ENCODE data around the gene AMY2B. TPM values are rescaled to one million over a fixed set of nuclear protein-coding genes. Genes with fewer than 3 reads are reported as not detected.
"Not testable (repeated sequence)": the region's sequence is repeated elsewhere in the genome, so short reads cannot be mapped to it uniquely, and the experiment has no call there.

Gene AMY2B
- total and polyA plus RNA-seq, 2 donors (not counting 1 experiment from before 2014, with no cell fraction given) = 32.6 to 43.8 TPM

DNA sequence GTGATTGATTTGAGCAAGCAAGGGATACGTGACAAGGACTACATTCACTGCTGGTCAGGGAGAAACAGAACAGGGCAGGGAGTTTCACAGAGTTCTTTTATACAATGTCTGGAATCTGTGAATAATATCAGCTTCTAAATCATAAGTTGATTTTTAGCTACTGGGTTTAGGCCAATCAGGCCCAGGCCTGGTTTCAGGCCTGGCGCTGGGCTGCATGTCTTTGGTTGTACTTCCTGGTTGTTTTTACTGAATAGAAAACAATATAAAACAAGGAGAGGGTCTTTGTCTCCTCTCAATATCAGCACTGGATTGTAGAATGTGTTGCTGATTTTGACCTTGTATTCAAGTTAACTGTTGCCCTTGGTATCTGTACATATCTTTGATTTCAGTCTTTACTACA lies 45.0 kb downstream of the AMY2B start:
- Histone ChIP-seq H3K9ac (ENCODE audit: low read length) (no peak overlapping the region), H3K4me2 (replicated peaks; ENCODE audit: low read depth, low read length, poor library complexity, severe bottlenecking) (no peak overlapping the region), H2AFZ (ENCODE audit: insufficient read depth, low read depth, low read length, poor library complexity, severe bottlenecking) (no peak overlapping the region), H3K27me3 (replicated peaks in 1 of 4; ENCODE audit: control extremely low read depth in 1 of 4, control insufficient read depth in 3 of 4, insufficient read depth in 4 of 4, low read length in 3 of 4) (no peaks in the 10 kb centered on the region), H4K20me1 (ENCODE audit: control insufficient read depth, insufficient read depth, low read length, poor library complexity, severe bottlenecking) (no peaks in the 10 kb centered on the region), H3K36me3 (replicated peaks in 1 of 2; ENCODE audit: control extremely low read depth in 1 of 2, control insufficient read depth in 1 of 2, extremely low read depth in 1 of 2, insufficient read depth in 2 of 2, low read length in 1 of 2) (no peaks in the 10 kb centered on the region), H3K27ac (ENCODE audit: low read length in 2 of 2) (no peak overlapping the region), H3K79me2 (ENCODE audit: control insufficient read depth, insufficient read depth, low read length) (no peaks in the 10 kb centered on the region), H3K4me3 (ENCODE audit: control extremely low read depth in 1 of 5, extremely low read depth in 1 of 5, insufficient read depth in 1 of 5, low read depth in 2 of 5, low read length in 4 of 5) (no peak overlapping the region), H3K4me1 (ENCODE audit: control insufficient read depth in 2 of 2, insufficient read depth in 2 of 2, low read length in 2 of 2) (no peaks in the 10 kb centered on the region), H3K9me3 (ENCODE audit: control extremely low read depth in 1 of 3, control insufficient read depth in 2 of 3, insufficient read depth in 1 of 3, low read length in 2 of 3) (no peaks in the 10 kb centered on the region)
- ChIA-PET POLR2A (no interaction called here), CTCF (no interaction called here)
- no peak for TF ChIP-seq EZH2 (IDR thresholded peaks at IDR 0.05; ENCODE audit: borderline replicate concordance, insufficient read depth, low read depth, low read length, poor library complexity, severe bottlenecking)
- TF ChIP-seq, protein P1, sequence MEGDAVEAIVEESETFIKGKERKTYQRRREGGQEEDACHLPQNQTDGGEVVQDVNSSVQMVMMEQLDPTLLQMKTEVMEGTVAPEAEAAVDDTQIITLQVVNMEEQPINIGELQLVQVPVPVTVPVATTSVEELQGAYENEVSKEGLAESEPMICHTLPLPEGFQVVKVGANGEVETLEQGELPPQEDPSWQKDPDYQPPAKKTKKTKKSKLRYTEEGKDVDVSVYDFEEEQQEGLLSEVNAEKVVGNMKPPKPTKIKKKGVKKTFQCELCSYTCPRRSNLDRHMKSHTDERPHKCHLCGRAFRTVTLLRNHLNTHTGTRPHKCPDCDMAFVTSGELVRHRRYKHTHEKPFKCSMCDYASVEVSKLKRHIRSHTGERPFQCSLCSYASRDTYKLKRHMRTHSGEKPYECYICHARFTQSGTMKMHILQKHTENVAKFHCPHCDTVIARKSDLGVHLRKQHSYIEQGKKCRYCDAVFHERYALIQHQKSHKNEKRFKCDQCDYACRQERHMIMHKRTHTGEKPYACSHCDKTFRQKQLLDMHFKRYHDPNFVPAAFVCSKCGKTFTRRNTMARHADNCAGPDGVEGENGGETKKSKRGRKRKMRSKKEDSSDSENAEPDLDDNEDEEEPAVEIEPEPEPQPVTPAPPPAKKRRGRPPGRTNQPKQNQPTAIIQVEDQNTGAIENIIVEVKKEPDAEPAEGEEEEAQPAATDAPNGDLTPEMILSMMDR (IDR thresholded peaks at IDR 0.05) = no peak
- WGBS (ENCODE audit: insufficient coverage) = no CpG with 5 or more reads among the region's 2 CpGs
- intact Hi-C loops (cut with micrococcal nuclease) = no loop called here
- Mint-ChIP-seq H3K4me3 (no peak overlapping the region), H3K9me3 (ENCODE audit: insufficient read depth) (no peaks in the 10 kb centered on the region), H3K27me3 (no peaks in the 10 kb centered on the region), H3K27ac (no peak overlapping the region), H3K4me1 (no peaks in the 10 kb centered on the region)
- ATAC-seq (ENCODE audit: low read depth) = no peak
- no peak for DNase-seq

DNA sequence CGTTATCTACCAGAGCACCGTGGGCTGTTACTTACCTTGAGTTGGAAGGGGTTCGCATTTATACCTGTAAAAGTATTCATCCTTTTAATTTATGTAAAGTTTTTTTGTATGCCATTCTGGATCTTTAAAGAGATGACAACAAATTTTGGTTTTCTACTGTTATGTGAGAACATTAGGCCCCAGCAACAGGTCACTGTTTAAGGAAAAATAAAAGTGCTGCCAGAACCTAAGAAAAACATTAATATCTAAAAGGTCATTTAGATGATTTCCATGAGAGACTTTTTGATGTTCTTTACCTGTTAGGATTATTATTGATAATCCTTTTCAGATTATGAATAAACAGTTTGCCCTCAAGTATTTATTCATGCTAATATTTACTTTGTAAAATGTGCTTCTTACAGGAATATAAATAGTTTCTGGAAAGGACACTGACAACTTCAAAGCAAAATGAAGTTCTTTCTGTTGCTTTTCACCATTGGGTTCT lies 45.6 kb downstream of the AMY2B start, which contains the start of gene AMY2A:
AMY2A (plus strand) TSS at position 434 of the 484 bp plus-strand sequence; CDS start at position 448, 14 bp downstream.
- H3K27me3 Mint-ChIP-seq; H2AFZ ChIP-seq (ENCODE audit: insufficient read depth, low read depth, low read length, poor library complexity, severe bottlenecking); H3K4me1 ChIP-seq (ENCODE audit: control insufficient read depth in 2 of 2, insufficient read depth in 2 of 2, low read length in 2 of 2); H3K9me3 Mint-ChIP-seq (ENCODE audit: insufficient read depth); CTCF ChIA-PET; H3K4me2 ChIP-seq (replicated peaks; ENCODE audit: low read depth, low read length, poor library complexity, severe bottlenecking); H3K9me3 ChIP-seq (ENCODE audit: control extremely low read depth in 1 of 3, control insufficient read depth in 2 of 3, insufficient read depth in 1 of 3, low read length in 2 of 3); H3K4me1 Mint-ChIP-seq; POLR2A ChIA-PET; H3K9ac ChIP-seq (ENCODE audit: low read length); H4K20me1 ChIP-seq (ENCODE audit: control insufficient read depth, insufficient read depth, low read length, poor library complexity, severe bottlenecking); H3K4me3 Mint-ChIP-seq; H3K27ac ChIP-seq (ENCODE audit: low read length in 2 of 2); intact Hi-C loops (cut with micrococcal nuclease); ATAC-seq (ENCODE audit: low read depth); H3K4me3 ChIP-seq (ENCODE audit: control extremely low read depth in 1 of 5, extremely low read depth in 1 of 5, insufficient read depth in 1 of 5, low read depth in 2 of 5, low read length in 4 of 5); H3K27me3 ChIP-seq (replicated peaks in 1 of 4; ENCODE audit: control extremely low read depth in 1 of 4, control insufficient read depth in 3 of 4, insufficient read depth in 4 of 4, low read length in 3 of 4); H3K27ac Mint-ChIP-seq; H3K79me2 ChIP-seq (ENCODE audit: control insufficient read depth, insufficient read depth, low read length); H3K36me3 ChIP-seq (replicated peaks in 1 of 2; ENCODE audit: control extremely low read depth in 1 of 2, control insufficient read depth in 1 of 2, extremely low read depth in 1 of 2, insufficient read depth in 2 of 2, low read length in 1 of 2); DNase-seq: not testable (repeated sequence)
- no CpG with 5 or more reads among the region's 3 CpGs for WGBS (ENCODE audit: insufficient coverage)

DNA sequence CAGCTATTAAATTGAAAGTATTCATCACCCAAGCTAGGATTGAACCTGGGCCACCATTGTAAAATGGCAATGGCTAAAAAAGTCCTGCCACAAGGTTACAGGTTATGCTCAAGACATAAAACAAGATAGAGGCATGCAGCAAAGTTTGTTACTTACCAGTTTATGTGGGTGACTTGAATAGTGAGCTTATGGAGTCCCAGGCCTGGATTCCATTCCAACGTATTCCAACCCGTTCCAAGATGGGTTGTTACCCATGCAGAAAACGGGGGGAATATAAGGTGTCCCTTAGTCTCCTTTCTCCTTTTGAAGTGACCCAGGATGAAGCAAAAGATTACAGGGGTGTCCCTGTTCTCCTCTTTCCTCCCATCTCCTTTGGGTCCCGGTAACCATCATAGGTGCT lies 56.0 kb downstream of the AMY2B start:
- H3K9me3 ChIP-seq (ENCODE audit: control extremely low read depth in 1 of 3, control insufficient read depth in 2 of 3, insufficient read depth in 1 of 3, low read length in 2 of 3); H2AFZ ChIP-seq (ENCODE audit: insufficient read depth, low read depth, low read length, poor library complexity, severe bottlenecking); H3K4me1 ChIP-seq (ENCODE audit: control insufficient read depth in 2 of 2, insufficient read depth in 2 of 2, low read length in 2 of 2); H3K9me3 Mint-ChIP-seq (ENCODE audit: insufficient read depth); POLR2A ChIA-PET; H3K4me3 Mint-ChIP-seq; H3K4me3 ChIP-seq (ENCODE audit: control extremely low read depth in 1 of 5, extremely low read depth in 1 of 5, insufficient read depth in 1 of 5, low read depth in 2 of 5, low read length in 4 of 5); intact Hi-C loops (cut with micrococcal nuclease); H3K27ac ChIP-seq (ENCODE audit: low read length in 2 of 2); H3K79me2 ChIP-seq (ENCODE audit: control insufficient read depth, insufficient read depth, low read length); H3K27me3 Mint-ChIP-seq; ATAC-seq (ENCODE audit: low read depth); H4K20me1 ChIP-seq (ENCODE audit: control insufficient read depth, insufficient read depth, low read length, poor library complexity, severe bottlenecking); H3K4me2 ChIP-seq (replicated peaks; ENCODE audit: low read depth, low read length, poor library complexity, severe bottlenecking); H3K27ac Mint-ChIP-seq; H3K9ac ChIP-seq (ENCODE audit: low read length); DNase-seq; H3K36me3 ChIP-seq (replicated peaks in 1 of 2; ENCODE audit: control extremely low read depth in 1 of 2, control insufficient read depth in 1 of 2, extremely low read depth in 1 of 2, insufficient read depth in 2 of 2, low read length in 1 of 2); H3K27me3 ChIP-seq (replicated peaks in 1 of 4; ENCODE audit: control extremely low read depth in 1 of 4, control insufficient read depth in 3 of 4, insufficient read depth in 4 of 4, low read length in 3 of 4); CTCF ChIA-PET; H3K4me1 Mint-ChIP-seq: not testable (repeated sequence)
- no CpG with 5 or more reads among the region's 4 CpGs for WGBS (ENCODE audit: insufficient coverage)
